ENCODE measurements around the gene B4GALNT3. TPM values are rescaled to one million over a fixed set of nuclear protein-coding genes. Genes with fewer than 3 reads are reported as not detected.

B4GALNT3 gene
- total RNA-seq, 2 experiments from 2014 or later, result 3.4 to 5.4 TPM

- no peak for DNase-seq (ENCODE audit: low spot score)
- no peak overlapping the region for H3K4me2 ChIP-seq (ENCODE audit: low read length)
- ChIA-PET CTCF (ENCODE audit: unreplicated experiment) (no interaction called here), POLR2A (interaction anchor here (0.7 kb wide), 1 partner anchor 46 kb away, joined by 3 read pairs; no protein-coding TSS in a partner anchor)
- no peaks in the 10 kb centered on the region for H3K36me3 ChIP-seq (ENCODE audit: insufficient read depth, low read length)
- H3K9me3 ChIP-seq (ENCODE audit: low read length), result no peaks in the 10 kb centered on the region
- H4K20me1 ChIP-seq (ENCODE audit: insufficient read depth, low read length), result no peaks in the 10 kb centered on the region
- no peak overlapping the region for H3K4me3 ChIP-seq (ENCODE audit: low read depth, low read length, poor library complexity, severe bottlenecking)
- no peak for TF ChIP-seq EZH2phosphoT487 (IDR thresholded peaks at IDR 0.05; ENCODE audit: borderline replicate concordance, low read depth, low read length)
- TF ChIP-seq CTCF (conservative IDR thresholded peaks at IDR 0.05; ENCODE audit: low read length), result no peak
- BruUV-seq (replicated peaks), result no TSS peak
- no peaks in the 10 kb centered on the region for H3K9me2 ChIP-seq (ENCODE audit: insufficient read depth, low read length)
- H3K27ac ChIP-seq (ENCODE audit: low read depth, low read length, poor library complexity, severe bottlenecking), result no peak overlapping the region
- intact Hi-C loops (cut with micrococcal nuclease; ENCODE audit: unreplicated experiment), result no loop called here
- H3K4me1 ChIP-seq (ENCODE audit: insufficient read depth, low read length, poor library complexity, severe bottlenecking), result peaks cover 3% of the 10 kb centered on the region
- no peak overlapping the region for H2AFZ ChIP-seq (ENCODE audit: low read length)
- no peaks in the 10 kb centered on the region for H3K79me2 ChIP-seq (ENCODE audit: insufficient read depth, low read depth, low read length)
Measured at GRCh38 chr12:524167-524951, 64.6 kb downstream of the B4GALNT3 start.

DNA sequence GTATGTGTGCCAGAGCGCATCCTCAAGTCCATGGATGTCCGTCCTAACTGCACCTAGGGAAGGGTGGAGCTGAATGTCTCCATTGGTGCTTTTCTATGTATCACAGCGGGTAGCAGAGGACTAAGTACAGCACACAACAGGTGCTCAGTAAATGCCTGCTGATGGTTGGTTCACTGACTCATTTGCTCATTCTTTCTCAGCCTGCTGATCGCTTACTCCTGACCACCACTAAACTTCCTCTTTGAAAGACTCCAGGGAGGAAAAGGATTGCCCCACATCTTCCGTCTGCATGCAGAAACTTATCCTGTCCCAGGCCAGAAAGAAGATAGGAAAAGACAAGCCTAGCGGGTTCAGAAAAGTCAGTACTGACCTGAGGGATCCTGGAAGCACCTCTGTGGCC lies 66.3 kb downstream of the B4GALNT3 start:
- Histone ChIP-seq H3K79me2 (ENCODE audit: insufficient read depth, low read depth, low read length) (no peaks in the 10 kb centered on the region), H3K9me3 (ENCODE audit: low read length) (no peaks in the 10 kb centered on the region), H3K27ac (ENCODE audit: low read depth, low read length, poor library complexity, severe bottlenecking) (no peak overlapping the region), H4K20me1 (ENCODE audit: insufficient read depth, low read length) (no peaks in the 10 kb centered on the region), H3K4me2 (ENCODE audit: low read length) (no peak overlapping the region), H3K4me1 (ENCODE audit: insufficient read depth, low read length, poor library complexity, severe bottlenecking) (peaks cover 3% of the 10 kb centered on the region), H3K4me3 (ENCODE audit: low read depth, low read length, poor library complexity, severe bottlenecking) (no peak overlapping the region), H2AFZ (ENCODE audit: low read length) (no peak overlapping the region), H3K36me3 (ENCODE audit: insufficient read depth, low read length) (no peaks in the 10 kb centered on the region), H3K9me2 (ENCODE audit: insufficient read depth, low read length) (no peaks in the 10 kb centered on the region)
- intact Hi-C loops (cut with micrococcal nuclease; ENCODE audit: unreplicated experiment), result no loop called here
- CTCF ChIA-PET (ENCODE audit: unreplicated experiment), result no interaction called here
- POLR2A ChIA-PET, result no interaction called here
- BruUV-seq (replicated peaks), result no TSS peak
- DNase-seq (ENCODE audit: low spot score), result no peak
- TF ChIP-seq EZH2phosphoT487 (IDR thresholded peaks at IDR 0.05; ENCODE audit: borderline replicate concordance, low read depth, low read length), result no peak
- TF ChIP-seq CTCF (conservative IDR thresholded peaks at IDR 0.05; ENCODE audit: low read length), result no peak

- no peaks in the 10 kb centered on the region for H3K9me2 ChIP-seq (ENCODE audit: insufficient read depth, low read length)
- TF ChIP-seq EZH2phosphoT487 (IDR thresholded peaks at IDR 0.05; ENCODE audit: borderline replicate concordance, low read depth, low read length) (no peak), CTCF (conservative IDR thresholded peaks at IDR 0.05; ENCODE audit: low read length) (no peak)
- H3K9me3 ChIP-seq (ENCODE audit: low read length), result no peaks in the 10 kb centered on the region
- H3K79me2 ChIP-seq (ENCODE audit: insufficient read depth, low read depth, low read length), result no peaks in the 10 kb centered on the region
- intact Hi-C loops (cut with micrococcal nuclease; ENCODE audit: unreplicated experiment), result no loop called here
- H3K27ac ChIP-seq (ENCODE audit: low read depth, low read length, poor library complexity, severe bottlenecking), result no peak overlapping the region
- POLR2A ChIA-PET, result no interaction called here
- CTCF ChIA-PET (ENCODE audit: unreplicated experiment), result interaction anchor here (0.9 kb wide), 1 partner anchor 17 kb away, joined by 3 read pairs; no protein-coding TSS in a partner anchor
- no peak overlapping the region for H3K4me2 ChIP-seq (ENCODE audit: low read length)
- peak; percentile 20 for DNase-seq (ENCODE audit: low spot score)
- BruUV-seq (replicated peaks), result no TSS peak
- H2AFZ ChIP-seq (ENCODE audit: low read length), result no peak overlapping the region
- H4K20me1 ChIP-seq (ENCODE audit: insufficient read depth, low read length), result no peaks in the 10 kb centered on the region
- H3K4me1 ChIP-seq (ENCODE audit: insufficient read depth, low read length, poor library complexity, severe bottlenecking), result peaks cover 3% of the 10 kb centered on the region
- no peaks in the 10 kb centered on the region for H3K36me3 ChIP-seq (ENCODE audit: insufficient read depth, low read length)
- H3K4me3 ChIP-seq (ENCODE audit: low read depth, low read length, poor library complexity, severe bottlenecking), result no peak overlapping the region
Measured at GRCh38 chr12:527241-527640, 67.5 kb downstream of the B4GALNT3 start.

Data from OCI-LY7 (cell line).